IPS DF 4.7 (cell line): ENCODE measurements around the gene PIF1.

ENCODE experiments used
- DNase-seq: peaks from one replicate; pipeline ENCODE4 v3.0.0-alpha.2; 2013; ENCODE audit warnings: low spot score; ENCODE audit errors: extremely low read depth

Gene PIF1

GRCh38 chr15:64825431-64826294 lies at the start of gene PIF1:
Gene PIF1, minus strand, starts transcription at chr15:64825647. Its CDS starts 1,312 bp downstream, at chr15:64824335.
- peak; percentile 99 for DNase-seq

GRCh38 chr15:64870353-64870752 lies 44.9 kb upstream of the PIF1 start:
- DNase-seq = no peak

DNA sequence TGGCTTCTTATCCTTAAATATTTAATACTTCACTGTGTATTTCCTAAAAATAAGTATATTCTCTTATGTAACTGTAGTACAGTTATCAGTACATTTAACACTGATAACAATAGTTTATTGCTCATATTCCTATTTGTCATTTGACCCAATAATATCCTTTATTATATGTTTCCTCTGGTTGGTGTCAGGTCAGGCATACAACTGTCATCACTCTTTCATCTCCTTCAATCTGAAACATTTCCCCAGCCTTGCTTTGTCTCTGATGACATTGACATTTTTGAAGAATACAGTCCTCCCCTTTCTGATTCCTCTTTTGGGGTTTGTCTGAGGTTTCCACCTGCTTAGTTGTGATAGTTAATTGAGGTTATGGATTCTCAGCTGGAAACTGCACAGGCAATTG lies 44.1 kb upstream of the PIF1 start:
- DNase-seq = no peak

DNA sequence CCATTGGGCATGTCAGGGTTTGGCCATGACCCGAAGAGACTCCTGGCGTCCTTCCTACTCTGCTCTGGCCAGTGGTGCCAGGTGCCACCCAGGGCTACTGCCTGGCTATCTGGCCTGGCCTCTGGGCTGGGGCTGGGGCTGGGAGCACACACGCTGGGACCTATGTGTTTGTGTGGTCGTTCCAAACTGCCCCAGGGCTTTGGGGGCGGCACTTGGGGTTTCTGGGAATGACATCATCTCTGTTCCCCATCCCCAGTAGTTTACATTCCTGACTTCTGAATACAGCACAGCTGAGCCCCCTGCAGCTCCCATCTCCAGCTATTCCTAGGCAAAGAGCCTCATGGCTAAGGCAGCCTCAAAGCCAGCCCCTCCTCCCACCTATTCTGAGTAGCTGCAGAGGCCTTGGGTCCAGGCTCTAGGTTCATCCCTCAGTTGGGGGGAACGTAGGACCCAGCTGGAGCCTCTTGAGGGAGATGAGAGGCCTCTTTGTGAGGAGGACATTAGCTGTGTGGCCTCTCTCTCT lies 40.6 kb upstream of the PIF1 start:
- DNase-seq = no peak

DNA sequence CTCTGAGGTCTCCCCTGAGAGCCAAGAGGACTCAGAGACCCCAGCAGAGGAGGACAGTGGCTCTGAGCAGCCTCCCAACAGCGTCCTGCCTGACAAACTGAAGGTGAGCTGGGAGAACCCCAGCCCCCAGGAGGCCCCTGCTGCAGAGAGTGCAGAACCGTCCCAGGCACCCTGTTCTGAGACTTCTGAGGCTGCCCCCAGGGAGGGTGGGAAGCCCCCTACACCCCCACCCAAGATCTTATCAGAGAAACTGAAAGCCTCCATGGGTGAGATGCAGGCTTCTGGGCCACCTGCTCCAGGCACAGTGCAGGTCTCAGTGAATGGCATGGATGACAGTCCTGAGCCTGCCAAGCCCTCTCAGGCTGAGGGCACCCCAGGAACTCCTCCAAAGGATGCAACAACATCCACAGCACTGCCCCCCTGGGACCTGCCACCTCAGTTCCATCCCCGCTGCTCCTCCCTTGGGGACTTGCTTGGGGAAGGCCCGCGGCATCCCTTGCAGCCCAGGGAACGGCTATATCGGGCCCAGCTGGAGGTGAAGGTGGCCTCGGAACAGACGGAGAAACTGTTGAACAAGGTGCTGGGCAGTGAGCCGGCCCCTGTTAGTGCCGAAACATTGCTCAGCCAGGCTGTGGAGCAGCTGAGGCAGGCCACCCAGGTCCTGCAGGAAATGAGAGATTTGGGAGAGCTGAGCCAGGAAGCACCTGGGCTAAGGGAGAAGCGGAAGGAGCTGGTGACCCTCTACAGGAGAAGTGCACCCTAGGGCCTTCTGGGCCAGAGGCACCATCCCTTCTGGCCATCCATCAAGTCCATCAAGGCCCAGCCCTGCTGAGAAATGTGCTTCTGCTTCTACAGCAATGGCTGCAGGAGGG lies 39.9 kb upstream of the PIF1 start:
- DNase-seq = no peak

GRCh38 chr15:64864068-64864467 lies 38.6 kb upstream of the PIF1 start:
- DNase-seq = no peak

DNA sequence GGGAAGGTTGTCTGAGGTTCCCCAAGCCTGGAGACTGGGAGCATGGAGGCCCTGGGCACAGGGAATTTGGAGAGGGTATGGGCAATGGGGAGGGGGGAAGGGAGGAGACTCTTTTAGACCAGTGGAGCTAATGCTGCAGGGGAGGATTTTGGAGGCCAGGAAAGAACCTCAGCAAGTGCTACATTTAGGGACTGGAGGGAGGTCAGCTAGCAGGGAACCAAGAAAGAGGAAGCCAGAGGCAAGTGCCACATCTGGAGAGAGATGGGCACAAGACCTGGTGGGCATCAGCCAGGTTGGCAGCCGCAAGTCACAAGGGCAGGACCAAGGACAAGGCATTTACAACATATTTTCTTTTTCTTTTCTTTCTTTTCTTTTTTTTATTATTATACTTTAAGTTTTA lies 37.0 kb upstream of the PIF1 start:
- no peak for DNase-seq

GRCh38 chr15:64861960-64862359 lies 36.5 kb upstream of the PIF1 start:
- DNase-seq = no peak

GRCh38 chr15:64861331-64861730 lies 35.9 kb upstream of the PIF1 start:
- no peak for DNase-seq

GRCh38 chr15:64859226-64859625 lies 33.8 kb upstream of the PIF1 start:
- no peak for DNase-seq

GRCh38 chr15:64858021-64858575 lies 32.7 kb upstream of the PIF1 start:
- DNase-seq = no peak

DNA sequence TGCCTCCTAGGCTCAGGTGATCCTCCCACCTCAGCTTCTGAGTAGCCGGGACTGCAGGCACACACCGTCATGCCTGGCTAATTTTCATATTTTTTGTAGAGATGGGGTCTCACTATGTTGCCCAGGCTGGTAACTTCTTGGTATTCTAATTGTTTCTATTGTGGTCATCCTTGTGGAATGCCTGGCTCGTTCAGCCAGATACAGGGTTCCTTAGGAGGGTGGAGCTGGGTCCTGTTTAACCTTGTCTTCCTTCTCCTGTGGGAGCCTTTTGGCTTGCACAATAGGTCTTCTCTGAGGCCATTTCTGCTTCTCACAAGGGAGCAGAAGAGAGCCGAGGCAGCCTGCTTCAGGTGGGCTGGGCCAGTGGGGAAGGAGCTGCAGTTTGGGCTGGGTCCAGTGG lies 32.0 kb upstream of the PIF1 start:
- DNase-seq = no peak

DNA sequence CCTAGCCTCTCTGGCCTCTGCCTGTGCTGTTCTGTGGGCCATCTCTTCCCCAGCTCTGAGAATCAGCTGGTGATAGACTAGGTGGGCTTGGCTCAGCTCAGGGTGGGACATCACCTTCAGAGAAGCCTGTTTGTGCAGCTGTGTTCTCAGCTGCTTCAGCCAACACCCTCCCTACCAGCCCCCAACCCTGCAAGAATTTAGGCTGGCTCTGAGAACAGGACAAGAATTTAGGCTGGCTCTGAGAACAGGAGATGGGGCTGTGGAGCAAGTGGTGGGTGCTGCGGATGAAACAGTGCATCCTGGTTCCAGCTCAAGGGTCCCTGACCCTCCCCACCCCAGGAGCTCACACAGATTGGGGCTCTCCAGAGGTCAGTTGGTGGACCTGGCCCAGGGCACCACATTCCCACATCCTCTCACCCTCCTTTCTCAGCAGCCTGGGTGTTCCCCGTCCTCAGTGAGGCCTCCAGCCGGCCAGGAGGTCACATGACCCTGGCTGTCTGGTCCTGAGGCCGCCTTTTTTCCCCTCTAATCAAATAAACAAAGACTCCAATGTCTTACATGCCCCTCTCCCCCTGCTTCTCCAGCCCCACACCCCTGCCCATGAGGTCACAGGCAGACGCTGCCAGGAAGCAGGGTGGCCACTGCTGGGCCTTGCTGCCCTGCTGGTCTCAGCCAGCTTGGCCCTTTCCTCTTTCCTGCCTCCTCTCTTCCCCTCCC lies 31.1 kb upstream of the PIF1 start:
- no peak for DNase-seq

DNA sequence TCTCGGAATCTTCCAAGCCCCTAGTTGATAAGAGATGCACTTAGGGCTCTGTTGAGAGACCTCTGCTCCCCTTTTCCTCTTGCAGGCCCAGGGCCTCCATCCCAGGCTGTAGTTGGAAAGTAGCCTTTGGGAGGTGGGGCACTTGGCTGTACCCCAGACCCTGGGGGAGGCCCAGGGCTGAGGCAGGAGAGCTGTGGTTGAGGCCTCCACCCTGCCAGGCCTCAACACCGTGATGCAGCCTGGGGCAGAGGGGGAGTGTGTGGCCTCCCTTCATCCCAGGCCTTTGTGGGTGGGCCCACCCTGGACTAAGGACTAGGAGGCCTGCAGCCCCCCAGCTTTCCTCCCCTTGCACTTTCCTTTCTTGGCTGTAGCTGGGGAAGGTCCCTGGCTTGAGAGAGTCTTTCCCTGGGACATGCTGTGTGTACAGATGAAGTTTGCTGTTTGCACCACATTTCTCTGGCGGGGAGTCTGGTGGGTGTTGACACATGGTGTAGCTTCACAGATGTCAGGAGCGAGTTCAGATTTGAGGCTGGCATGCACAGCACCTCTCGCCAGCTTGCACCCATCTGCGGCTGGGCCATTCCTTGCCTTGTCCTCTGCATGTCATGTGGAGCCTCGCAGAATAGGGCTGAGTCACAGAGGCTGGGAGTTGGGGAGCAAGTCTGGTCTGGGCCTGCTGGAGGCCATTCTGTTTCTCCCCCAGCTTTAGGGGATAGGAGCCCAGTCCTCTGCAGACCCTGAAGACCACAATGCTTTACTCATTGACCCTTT lies 29.9 kb upstream of the PIF1 start:
- no peak for DNase-seq

GRCh38 chr15:64854526-64854925 lies 29.1 kb upstream of the PIF1 start:
- DNase-seq = no peak

GRCh38 chr15:64854041-64854440 lies 28.6 kb upstream of the PIF1 start:
- no peak for DNase-seq

DNA sequence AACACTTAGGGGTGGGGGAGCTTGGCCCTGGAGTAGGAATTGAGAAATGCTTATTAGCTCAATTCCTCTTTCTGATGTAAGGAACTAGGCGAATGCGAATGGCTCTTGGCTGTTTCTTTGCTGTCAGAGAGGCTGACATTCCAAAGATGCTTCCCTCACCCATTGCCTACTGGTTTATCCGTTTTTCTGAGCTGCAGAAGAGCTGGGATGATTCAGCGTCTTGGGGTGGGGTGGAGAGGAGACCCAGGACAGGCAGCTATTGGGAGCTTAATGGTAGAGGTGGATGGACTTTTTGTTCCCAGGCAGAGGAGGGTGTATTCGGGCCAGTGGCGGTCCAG lies 26.0 kb upstream of the PIF1 start:
- no peak for DNase-seq

DNA sequence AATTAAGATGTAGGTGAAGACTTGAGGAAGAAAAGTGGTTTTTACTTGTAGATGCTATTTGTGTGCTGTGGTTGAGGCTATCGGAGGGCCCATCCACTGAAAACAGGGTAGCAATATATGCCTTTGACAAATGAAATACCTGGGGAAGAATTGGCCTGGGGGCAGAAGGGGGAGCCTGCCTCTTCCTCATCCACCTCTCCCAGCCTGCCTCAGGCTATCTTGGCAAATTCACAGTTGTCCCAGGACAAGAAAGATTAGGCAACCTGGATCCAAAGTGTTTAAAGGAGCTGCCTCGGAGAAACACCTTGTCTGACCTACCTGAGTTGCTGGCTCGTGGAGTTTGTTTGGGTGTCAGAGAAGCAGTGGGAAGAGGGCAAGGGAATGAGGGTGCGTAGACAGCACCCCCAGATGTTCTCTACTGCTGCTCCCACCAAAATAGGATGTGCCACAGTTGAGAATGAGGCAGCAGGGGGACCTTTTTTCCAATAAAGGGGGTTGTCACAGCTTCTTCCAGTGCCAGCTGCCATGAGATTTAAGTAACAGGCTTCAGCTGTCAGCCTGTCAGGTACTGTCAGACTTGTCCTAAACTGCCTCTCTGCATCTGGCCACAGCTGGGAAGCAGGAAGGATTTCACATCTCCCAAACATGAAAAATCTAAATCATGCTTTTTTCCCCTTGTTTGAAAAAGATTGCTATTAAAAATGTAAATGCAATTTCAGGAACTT lies 25.5 kb upstream of the PIF1 start:
- no peak for DNase-seq

GRCh38 chr15:64847876-64848716 lies 22.6 kb upstream of the PIF1 start:
- DNase-seq = no peak
